H54 (cell line): ENCODE measurements around the gene MDM1.

Experiments
- DNase-seq: peaks from one replicate; pipeline ENCODE4 v3.0.0; 2011; ENCODE audit warnings: low spot score, mixed read lengths; ENCODE audit not compliant: insufficient read length
- FAIRE-seq: peaks from 3 replicates; lab custom pipeline; 2011; peaks lifted over from hg19 to GRCh38; lab: Jason Lieb, UNC
- POLR2A ChIP-seq: IDR thresholded peaks from 2 replicates; pipeline ENCODE4 v1.6.1; 2011; ENCODE audit warnings: low read depth, mild to moderate bottlenecking, low read length

MDM1 gene

GRCh38 chr12:68264158-68264855 is 67.9 kb downstream of the MDM1 start:
- DNase-seq (no peak), FAIRE-seq (no peak)
- TF ChIP-seq POLR2A: no peak

GRCh38 chr12:68263366-68263765 is 68.8 kb downstream of the MDM1 start:
- FAIRE-seq (no peak), DNase-seq (no peak)
- TF ChIP-seq POLR2A: no peak

GRCh38 chr12:68261896-68262295 is 70.3 kb downstream of the MDM1 start:
- no peak for TF ChIP-seq POLR2A
- FAIRE-seq (no peak), DNase-seq (no peak)

- TF ChIP-seq POLR2A: no peak
- DNase-seq (no peak), FAIRE-seq (no peak)
These were observed 72.0 kb downstream of the MDM1 start for GRCh38 chr12:68260153-68260552.

- TF ChIP-seq POLR2A: no peak
- FAIRE-seq (peak; percentile 97), DNase-seq (peak; percentile 41)
These were observed 72.7 kb downstream of the MDM1 start for GRCh38 chr12:68259318-68259940.

- FAIRE-seq: no peak
- no peak for DNase-seq
- TF ChIP-seq POLR2A: no peak
These were observed 78.7 kb downstream of the MDM1 start, which contains the start of gene IL22 for GRCh38 chr12:68253504-68253903. IL22 (minus strand) TSS chr12:68253604; CDS start chr12:68253448, 156 bp downstream.

- FAIRE-seq: no peak
- no peak for TF ChIP-seq POLR2A
- no peak for DNase-seq
These were observed 80.1 kb downstream of the MDM1 start for GRCh38 chr12:68252077-68252476.

- no peak for TF ChIP-seq POLR2A
- DNase-seq (no peak), FAIRE-seq (peak; percentile 75)
These were observed 81.7 kb downstream of the MDM1 start for GRCh38 chr12:68250454-68250853.

GRCh38 chr12:68247785-68248184 is 84.4 kb downstream of the MDM1 start:
- no peak for TF ChIP-seq POLR2A
- DNase-seq (no peak), FAIRE-seq (no peak)

GRCh38 chr12:68246350-68246749 is 85.8 kb downstream of the MDM1 start:
- no peak for FAIRE-seq
- DNase-seq: no peak
- no peak for TF ChIP-seq POLR2A

- no peak for TF ChIP-seq POLR2A
- DNase-seq (no peak), FAIRE-seq (peak; percentile 41)
These were observed 86.8 kb downstream of the MDM1 start for GRCh38 chr12:68245180-68246021.
